ENCODE data around the gene LNPEP.
"Not testable (repeated sequence)": the region's sequence is repeated elsewhere in the genome, so short reads cannot be mapped to it uniquely, and the experiment has no call there.

The LNPEP gene

GRCh38 chr5:96927008-96927407 lies 8.9 kb upstream of the LNPEP start:
- TF ChIP-seq CTCF (IDR thresholded peaks at IDR 0.05; ENCODE audit: insufficient read depth, low read depth, low read length, missing control alignments): no peak
- no peak overlapping the region for H3K4me3 ChIP-seq (ENCODE audit: low read depth, low read length)
- DNase-seq (ENCODE audit: low read depth): no peak

DNA sequence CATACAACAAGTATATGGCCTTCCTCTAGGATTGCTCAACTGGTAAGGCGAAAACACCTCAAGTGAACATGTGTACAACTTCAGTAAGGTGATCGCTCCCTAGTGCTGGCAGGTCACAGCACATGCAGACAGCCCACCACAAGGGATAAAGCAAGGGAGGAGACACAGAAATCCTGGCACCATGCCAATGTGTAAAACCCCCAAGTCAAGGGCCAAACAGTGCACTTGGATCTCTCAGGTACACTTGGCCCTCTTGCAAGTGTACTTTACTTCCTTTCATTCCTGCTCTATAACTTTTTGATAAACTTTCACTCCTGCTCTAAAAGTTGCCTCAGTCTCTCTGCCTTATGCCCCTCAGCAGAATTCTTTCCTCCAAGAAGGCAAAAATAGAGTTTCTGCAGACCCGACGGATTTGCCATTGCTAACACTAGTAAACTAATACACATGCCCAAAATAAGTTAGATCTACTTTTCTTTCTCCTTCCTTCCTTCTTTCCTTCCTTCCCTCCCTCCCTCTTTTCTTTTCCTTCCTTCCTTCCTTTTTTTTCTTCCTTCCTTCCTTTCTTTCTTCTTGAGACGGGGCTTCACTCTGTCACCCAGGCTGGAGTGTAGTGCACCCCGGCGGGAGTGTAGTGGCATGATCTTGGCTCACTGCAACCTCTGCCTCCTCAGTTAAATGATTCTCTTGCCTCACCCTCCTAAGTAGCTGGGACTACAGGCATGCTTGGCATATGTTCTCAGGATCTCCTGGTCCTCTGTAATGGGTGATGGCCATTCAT lies 6.8 kb upstream of the LNPEP start:
- DNase-seq (ENCODE audit: low read depth): no peak
- no peak for TF ChIP-seq CTCF (IDR thresholded peaks at IDR 0.05; ENCODE audit: insufficient read depth, low read depth, low read length, missing control alignments)
- H3K4me3 ChIP-seq (ENCODE audit: low read depth, low read length): no peak overlapping the region

DNA sequence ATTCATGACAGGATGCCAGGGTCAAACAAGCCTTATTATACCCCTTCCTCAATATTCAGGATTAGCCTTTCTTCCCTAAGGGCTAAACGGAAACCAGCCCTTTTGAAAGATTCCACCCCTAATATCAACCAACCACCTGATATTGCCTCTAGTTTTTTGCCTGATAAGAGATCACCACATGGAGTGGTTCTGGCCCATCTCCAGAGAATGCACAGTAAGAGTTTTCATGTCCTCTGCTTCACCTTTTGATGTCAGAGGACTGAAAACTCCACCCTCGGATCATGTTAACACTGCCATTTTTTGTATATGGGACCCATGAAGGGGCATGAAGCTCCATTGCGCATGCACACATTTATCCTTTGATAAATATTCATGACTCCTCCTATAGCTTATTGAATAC lies 5.8 kb upstream of the LNPEP start:
- DNase-seq (ENCODE audit: low read depth): no peak
- no peak for TF ChIP-seq CTCF (IDR thresholded peaks at IDR 0.05; ENCODE audit: insufficient read depth, low read depth, low read length, missing control alignments)
- H3K4me3 ChIP-seq (ENCODE audit: low read depth, low read length): no peak overlapping the region

GRCh38 chr5:96930589-96930988 lies 5.3 kb upstream of the LNPEP start:
- H3K4me3 ChIP-seq (ENCODE audit: low read depth, low read length): no peak overlapping the region
- no peak for DNase-seq (ENCODE audit: low read depth)
- no peak for TF ChIP-seq CTCF (IDR thresholded peaks at IDR 0.05; ENCODE audit: insufficient read depth, low read depth, low read length, missing control alignments)

GRCh38 chr5:96931037-96931436 lies 4.8 kb upstream of the LNPEP start:
- not testable (repeated sequence) for DNase-seq (ENCODE audit: low read depth)
- peak overlapping the region; percentile 85; the same call in 1 of the 2 replicates for H3K4me3 ChIP-seq (ENCODE audit: low read depth, low read length)

DNA sequence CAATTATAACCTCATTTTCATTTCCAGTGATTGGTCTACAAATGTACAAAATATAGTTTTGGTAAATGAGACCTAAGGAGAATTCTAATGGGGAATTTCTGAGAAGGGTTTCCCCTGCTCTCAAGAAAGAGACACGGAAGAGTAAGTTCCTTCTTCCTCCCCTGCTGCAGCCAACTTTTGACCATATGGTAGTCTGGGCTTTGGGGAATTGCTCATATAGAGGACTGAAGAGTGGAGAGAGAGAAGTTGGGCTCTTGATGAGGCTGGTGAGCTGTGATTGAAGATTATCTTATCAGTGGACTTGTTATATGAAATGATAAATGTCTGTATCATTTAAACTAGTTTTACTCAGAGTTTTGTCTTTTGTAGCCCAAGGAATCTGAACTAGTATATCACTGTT lies 4.3 kb upstream of the LNPEP start:
- H3K4me3 ChIP-seq (ENCODE audit: low read depth, low read length): peak overlapping the region; percentile 85
- peak; percentile 82 for DNase-seq (ENCODE audit: low read depth)
- no peak for TF ChIP-seq CTCF (IDR thresholded peaks at IDR 0.05; ENCODE audit: insufficient read depth, low read depth, low read length, missing control alignments)

DNA sequence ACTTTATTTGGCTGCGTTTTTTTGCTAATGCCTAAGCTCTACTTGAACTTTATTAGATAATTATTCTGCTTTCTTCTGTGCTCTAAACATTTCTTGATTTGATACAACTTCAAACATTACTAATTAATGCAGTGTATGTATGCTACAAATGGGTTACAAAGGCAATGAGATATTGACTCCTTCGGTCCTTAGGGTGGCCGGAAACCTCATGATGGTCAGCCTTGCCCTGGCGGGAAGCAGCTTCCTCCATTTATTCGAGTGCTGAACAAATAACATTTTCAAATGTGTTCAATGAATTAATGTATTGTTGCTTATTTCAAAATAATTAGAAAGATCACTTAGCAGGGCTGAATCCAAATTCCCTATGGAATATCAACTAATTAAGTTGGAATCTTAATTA lies 3.9 kb upstream of the LNPEP start:
- H3K4me3 ChIP-seq (ENCODE audit: low read depth, low read length): peak overlapping the region; percentile 85
- DNase-seq (ENCODE audit: low read depth): peak; percentile 59
- no peak for TF ChIP-seq CTCF (IDR thresholded peaks at IDR 0.05; ENCODE audit: insufficient read depth, low read depth, low read length, missing control alignments)

Data from GM12865 (cell line).